ENCODE measurements around the gene RPH3AL. TPM values are rescaled to one million over a fixed set of nuclear protein-coding genes. Genes with fewer than 3 reads are reported as not detected.
"Not testable (repeated sequence)": the region's sequence is repeated elsewhere in the genome, so short reads cannot be mapped to it uniquely, and the experiment has no call there.

RPH3AL gene
- total RNA-seq, 2 donors from 2014 or later, result 1.3 to 3.5 TPM

DNA sequence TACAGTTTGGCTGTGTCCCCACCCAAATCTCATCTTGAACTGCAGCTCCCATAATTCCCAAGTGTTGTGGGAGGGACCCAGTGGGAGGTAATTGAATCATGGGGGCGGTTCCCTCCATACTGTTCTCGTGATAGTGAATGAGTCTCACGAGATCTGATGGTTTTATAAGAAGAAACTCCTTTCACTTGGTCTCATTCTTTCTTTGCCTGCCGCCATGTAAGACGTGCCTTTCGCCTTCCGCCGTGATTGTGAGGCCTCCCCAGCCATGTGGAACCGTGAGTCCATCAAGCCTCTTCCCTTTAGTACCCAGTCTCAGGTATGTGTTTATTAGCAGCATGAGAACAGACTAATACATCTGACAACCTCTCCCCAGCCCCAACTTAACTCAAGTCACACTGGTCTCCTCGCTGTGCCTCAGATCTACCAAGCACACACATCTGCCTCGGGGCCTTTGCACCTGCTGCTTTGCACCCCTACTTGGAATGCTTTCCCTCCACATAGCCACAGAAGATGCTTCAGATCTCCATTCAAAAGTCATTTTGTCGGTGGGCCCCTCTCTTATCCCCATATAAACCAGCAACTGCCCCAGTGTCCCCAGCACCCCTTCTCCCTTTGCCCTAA lies 74.4 kb downstream of the RPH3AL start:
- no peak overlapping the region for H3K27ac Mint-ChIP-seq
- H3K36me3 Mint-ChIP-seq (ENCODE audit: low read depth), result peaks cover 2% of the 10 kb centered on the region
- H3K9me3 ChIP-seq (ENCODE audit: control insufficient read depth, low read length, poor library complexity, severe bottlenecking), result no peaks in the 10 kb centered on the region
- no peak overlapping the region for H3K4me3 Mint-ChIP-seq
- peaks cover 2% of the 10 kb centered on the region for H3K4me1 Mint-ChIP-seq
- DNase-seq (no peak), ATAC-seq (no peak)
- H3K27me3 Mint-ChIP-seq, result peaks cover 4% of the 10 kb centered on the region

GRCh38 chr17:274902-275301 lies 77.7 kb downstream of the RPH3AL start:
- no peaks in the 10 kb centered on the region for H3K9me3 ChIP-seq (ENCODE audit: control insufficient read depth, low read length, poor library complexity, severe bottlenecking)
- Mint-ChIP-seq H3K27ac (no peak overlapping the region), H3K4me1 (peaks cover 2% of the 10 kb centered on the region), H3K4me3 (no peak overlapping the region), H3K36me3 (ENCODE audit: low read depth) (peaks cover 2% of the 10 kb centered on the region), H3K27me3 (peaks cover 4% of the 10 kb centered on the region)
- no peak for DNase-seq
- ATAC-seq, result no peak

GRCh38 chr17:273981-274832 lies 78.4 kb downstream of the RPH3AL start:
- no peak overlapping the region for H3K27ac Mint-ChIP-seq
- H3K4me1 Mint-ChIP-seq, result peaks cover 2% of the 10 kb centered on the region
- H3K9me3 ChIP-seq (ENCODE audit: control insufficient read depth, low read length, poor library complexity, severe bottlenecking), result no peaks in the 10 kb centered on the region
- peaks cover 4% of the 10 kb centered on the region for H3K27me3 Mint-ChIP-seq
- no peak overlapping the region for H3K4me3 Mint-ChIP-seq
- no peak for ATAC-seq
- H3K36me3 Mint-ChIP-seq (ENCODE audit: low read depth), result peaks cover 2% of the 10 kb centered on the region
- no peak for DNase-seq

DNA sequence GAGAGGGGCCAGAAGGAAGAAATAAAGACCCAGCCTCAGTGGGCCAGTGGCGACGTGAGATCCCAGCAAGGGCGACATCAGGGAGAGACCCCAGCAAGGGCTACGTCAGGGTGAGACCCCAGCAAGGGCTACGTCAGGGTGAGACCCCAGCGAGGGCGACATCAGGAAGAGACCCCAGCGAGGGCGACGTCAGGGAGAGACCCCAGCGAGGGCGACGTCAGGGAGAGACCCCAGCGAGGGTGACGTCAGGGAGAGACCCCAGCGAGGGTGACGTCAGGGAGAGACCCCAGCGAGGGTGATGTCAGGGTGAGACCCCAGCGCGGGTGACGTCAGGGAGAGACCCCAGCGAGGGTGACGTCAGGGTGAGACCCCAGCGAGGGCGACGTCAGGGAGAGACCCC lies 79.8 kb downstream of the RPH3AL start:
- H3K27me3 Mint-ChIP-seq; H3K27ac Mint-ChIP-seq; H3K4me1 Mint-ChIP-seq; H3K4me3 Mint-ChIP-seq; H3K9me3 ChIP-seq (ENCODE audit: control insufficient read depth, low read length, poor library complexity, severe bottlenecking); DNase-seq; H3K36me3 Mint-ChIP-seq (ENCODE audit: low read depth); ATAC-seq: not testable (repeated sequence)

DNA sequence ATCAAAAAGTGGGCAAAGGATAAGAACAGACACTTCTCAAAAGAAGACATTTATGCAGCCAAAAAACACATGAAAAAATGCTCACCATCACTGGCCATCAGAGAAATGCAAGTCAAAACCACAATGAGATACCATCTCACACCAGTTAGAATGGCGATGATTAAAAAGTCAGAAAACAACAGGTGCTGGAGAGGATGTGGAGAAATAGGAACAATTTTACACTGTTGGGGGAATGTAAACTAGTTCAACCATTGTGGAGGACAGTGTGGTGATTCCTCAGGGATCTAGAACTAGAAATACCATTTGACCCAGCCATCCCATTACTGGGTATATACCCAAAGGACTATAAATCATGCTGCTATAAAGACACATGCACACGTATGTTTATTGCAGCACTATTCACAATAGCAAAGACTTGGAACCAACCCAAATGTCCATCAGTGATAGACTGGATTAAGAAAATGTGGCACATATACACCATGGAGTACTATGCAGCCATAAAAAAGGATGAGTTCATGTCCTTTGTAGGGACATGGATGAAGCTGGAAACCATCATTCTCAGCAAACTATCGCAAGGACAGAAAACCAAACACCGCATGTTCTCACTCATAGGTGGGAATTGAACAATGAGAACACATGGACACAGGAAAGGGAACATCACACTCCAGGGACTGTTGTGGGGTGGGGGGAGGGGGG lies 80.5 kb downstream of the RPH3AL start:
- H3K36me3 Mint-ChIP-seq (ENCODE audit: low read depth); H3K4me3 Mint-ChIP-seq; H3K27me3 Mint-ChIP-seq; DNase-seq; H3K9me3 ChIP-seq (ENCODE audit: control insufficient read depth, low read length, poor library complexity, severe bottlenecking); ATAC-seq; H3K27ac Mint-ChIP-seq; H3K4me1 Mint-ChIP-seq: not testable (repeated sequence)

GRCh38 chr17:269616-270514 lies 82.7 kb downstream of the RPH3AL start:
- H3K36me3 Mint-ChIP-seq (ENCODE audit: low read depth), result peaks cover 2% of the 10 kb centered on the region
- H3K4me1 Mint-ChIP-seq, result peaks cover 3% of the 10 kb centered on the region
- no peaks in the 10 kb centered on the region for H3K9me3 ChIP-seq (ENCODE audit: control insufficient read depth, low read length, poor library complexity, severe bottlenecking)
- peaks cover 2% of the 10 kb centered on the region for H3K27me3 Mint-ChIP-seq
- no peak overlapping the region for H3K27ac Mint-ChIP-seq
- H3K4me3 Mint-ChIP-seq, result no peak overlapping the region
- ATAC-seq (no peak), DNase-seq (no peak)

DNA sequence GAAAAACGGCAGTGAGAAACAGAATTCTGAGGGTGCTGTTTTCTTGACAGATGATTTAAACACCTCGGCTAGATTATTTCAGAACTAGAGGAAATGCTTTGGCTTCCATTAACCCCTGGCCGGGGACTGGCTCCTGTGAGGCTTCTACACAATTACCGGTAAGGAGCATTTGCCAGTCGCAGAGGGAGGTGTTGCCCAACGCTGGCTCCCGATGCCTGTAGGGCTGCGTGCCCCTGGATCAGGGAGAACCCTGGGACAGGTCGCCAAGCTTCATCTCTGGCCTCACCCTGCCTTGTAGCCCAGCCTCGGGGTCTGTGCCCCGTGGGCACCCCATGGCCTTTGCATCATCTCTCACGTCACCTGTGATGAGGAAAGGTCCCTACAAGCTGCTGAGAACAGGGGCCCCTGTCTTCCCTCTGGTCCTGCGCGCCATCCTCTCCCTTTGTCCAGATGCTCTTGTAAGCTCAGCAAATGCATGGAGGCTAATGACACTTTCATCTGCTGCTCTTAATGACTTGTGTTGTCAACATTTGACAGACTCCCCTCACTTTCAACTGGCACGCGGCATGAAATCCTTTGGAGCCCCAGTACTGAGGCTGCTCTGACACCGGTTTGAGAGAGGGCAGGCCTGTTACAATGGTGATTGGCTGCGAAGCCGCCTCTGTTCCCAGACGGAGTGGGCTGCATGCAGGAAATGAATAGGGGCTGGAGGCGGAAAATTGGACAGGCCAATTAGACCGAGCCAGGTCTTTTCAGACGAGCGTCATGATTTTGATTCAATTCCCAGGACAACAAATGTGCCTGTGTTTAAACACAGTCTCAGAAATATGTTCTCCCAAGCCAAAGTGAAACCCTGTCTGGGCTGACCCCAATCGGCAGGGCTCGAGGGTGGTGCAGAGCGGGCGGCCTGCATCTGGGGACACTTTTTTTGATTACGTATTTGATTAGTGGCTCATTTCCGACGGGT lies 85.6 kb downstream of the RPH3AL start:
- Mint-ChIP-seq H3K4me3 (no peak overlapping the region), H3K4me1 (peaks cover 3% of the 10 kb centered on the region), H3K36me3 (ENCODE audit: low read depth) (peaks cover 2% of the 10 kb centered on the region), H3K27me3 (no peaks in the 10 kb centered on the region), H3K27ac (no peak overlapping the region)
- DNase-seq (no peak), ATAC-seq (no peak)
- no peaks in the 10 kb centered on the region for H3K9me3 ChIP-seq (ENCODE audit: control insufficient read depth, low read length, poor library complexity, severe bottlenecking)

- no peaks in the 10 kb centered on the region for H3K27me3 Mint-ChIP-seq
- ATAC-seq (no peak), DNase-seq (no peak)
- no peaks in the 10 kb centered on the region for H3K9me3 ChIP-seq (ENCODE audit: control insufficient read depth, low read length, poor library complexity, severe bottlenecking)
- no peak overlapping the region for H3K27ac Mint-ChIP-seq
- H3K36me3 Mint-ChIP-seq (ENCODE audit: low read depth), result peaks cover 2% of the 10 kb centered on the region
- H3K4me3 Mint-ChIP-seq, result no peak overlapping the region
- H3K4me1 Mint-ChIP-seq, result peaks cover 3% of the 10 kb centered on the region
These were observed 86.4 kb downstream of the RPH3AL start for GRCh38 chr17:266219-266618.

DNA sequence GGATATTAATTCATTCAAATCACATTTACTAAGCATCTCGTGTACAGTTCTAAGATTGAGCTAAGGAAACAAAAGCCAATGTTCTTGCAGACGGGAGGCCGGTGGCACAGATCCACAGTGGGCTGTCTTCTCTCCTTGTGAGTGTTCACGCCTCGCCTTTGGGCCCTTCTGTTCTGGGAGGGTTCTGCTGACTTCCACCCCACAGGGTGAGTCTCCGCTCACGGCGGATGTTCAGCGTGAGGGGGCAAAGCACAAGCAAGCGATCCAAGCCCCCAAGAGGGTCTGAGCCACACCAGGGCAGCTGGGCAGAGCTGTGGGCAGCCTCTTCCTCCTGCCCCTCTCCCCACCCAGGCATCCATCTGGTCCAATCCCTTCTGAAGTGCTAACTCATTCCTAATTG lies 86.9 kb downstream of the RPH3AL start:
- H3K36me3 Mint-ChIP-seq (ENCODE audit: low read depth), result peaks cover 2% of the 10 kb centered on the region
- no peaks in the 10 kb centered on the region for H3K27me3 Mint-ChIP-seq
- H3K4me3 Mint-ChIP-seq, result no peak overlapping the region
- H3K27ac Mint-ChIP-seq, result no peak overlapping the region
- ATAC-seq, result no peak
- H3K4me1 Mint-ChIP-seq, result peaks cover 3% of the 10 kb centered on the region
- no peaks in the 10 kb centered on the region for H3K9me3 ChIP-seq (ENCODE audit: control insufficient read depth, low read length, poor library complexity, severe bottlenecking)
- DNase-seq, result no peak

DNA sequence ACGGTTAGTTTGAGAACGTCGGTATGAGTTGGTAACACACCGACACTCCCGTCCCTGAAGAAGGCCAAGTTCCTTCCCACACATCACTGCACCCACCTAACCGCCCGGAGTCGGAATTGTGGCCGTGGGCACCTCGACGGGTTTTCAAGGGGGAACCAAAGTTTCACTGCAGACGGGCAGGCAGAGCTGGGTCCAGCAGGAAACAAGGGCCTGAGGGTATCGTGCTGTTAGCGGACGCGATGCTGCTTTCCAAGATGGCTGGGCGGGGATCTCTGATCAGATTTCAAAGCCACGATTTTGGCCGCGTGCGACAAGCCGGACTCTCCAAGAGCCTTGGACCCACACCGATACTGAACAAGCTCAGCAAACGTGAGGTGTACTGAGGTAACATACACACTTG lies 88.8 kb downstream of the RPH3AL start:
- no peak for DNase-seq

GRCh38 chr17:263271-263670 lies 89.3 kb downstream of the RPH3AL start:
- no peak for DNase-seq
- H3K4me1 Mint-ChIP-seq, result peaks cover 3% of the 10 kb centered on the region

More for the DNA sequence above, 88.8 kb downstream of the RPH3AL start:
- Mint-ChIP-seq H3K4me1 (peaks cover 3% of the 10 kb centered on the region), H3K27me3 (peaks cover 3% of the 10 kb centered on the region), H3K36me3 (ENCODE audit: low read depth) (peaks cover 2% of the 10 kb centered on the region), H3K27ac (no peak overlapping the region), H3K4me3 (no peak overlapping the region)
- no peaks in the 10 kb centered on the region for H3K9me3 ChIP-seq (ENCODE audit: control insufficient read depth, low read length, poor library complexity, severe bottlenecking)
- ATAC-seq, result no peak

GRCh38 chr17:261635-262034 lies 91.0 kb downstream of the RPH3AL start:
- peaks cover 2% of the 10 kb centered on the region for H3K36me3 Mint-ChIP-seq (ENCODE audit: low read depth)
- H3K9me3 ChIP-seq (ENCODE audit: control insufficient read depth, low read length, poor library complexity, severe bottlenecking), result no peaks in the 10 kb centered on the region
- DNase-seq, result no peak
- no peaks in the 10 kb centered on the region for H3K4me1 Mint-ChIP-seq
- ATAC-seq, result no peak
- peak overlapping the region; percentile 4 for H3K27ac Mint-ChIP-seq
- H3K4me3 Mint-ChIP-seq, result peak overlapping the region; percentile 25
- peaks cover 4% of the 10 kb centered on the region for H3K27me3 Mint-ChIP-seq

More at GRCh38 chr17:263271-263670, 89.3 kb downstream of the RPH3AL start:
- Mint-ChIP-seq H3K4me3 (no peak overlapping the region), H3K36me3 (ENCODE audit: low read depth) (peaks cover 2% of the 10 kb centered on the region), H3K27me3 (peaks cover 4% of the 10 kb centered on the region), H3K27ac (no peak overlapping the region)
- ATAC-seq, result no peak
- H3K9me3 ChIP-seq (ENCODE audit: control insufficient read depth, low read length, poor library complexity, severe bottlenecking), result no peaks in the 10 kb centered on the region

Data from T-helper 17 cell (primary cell).